Stomach (tissue), 9 donors: Measurements from ENCODE around the gene PRM2. TPM values are rescaled to one million over a fixed set of nuclear protein-coding genes. Genes with fewer than 3 reads are reported as not detected.

Experiments
- DNase-seq, 2 donors: peaks; one replicate each; pipeline versions ENCODE4 v3.0.0 to v3.0.0-alpha.2; 2013 to 2019
- H3K27ac ChIP-seq, 5 donors: fragments of 200-600 bp in 4 of 5; sonication (generic) in 4 of 5; one replicate each; pipeline ENCODE4 v1.5.1; 2013 to 2019; ENCODE audit warnings: mild to moderate bottlenecking in 1 of 5, moderate library complexity in 1 of 5
- H3K27me3 ChIP-seq, 3 donors: fragments of 200-600 bp; sonication (generic); one replicate each; pipeline ENCODE4 v1.5.1; 2017 to 2019; ENCODE audit warnings: mixed run types in 1 of 3
- H3K36me3 ChIP-seq, 4 donors: fragments of 200-600 bp; sonication (generic); 1 replicate in 3 of 4; 2 replicates in 1 of 4; pipeline ENCODE4 v1.5.1; 2016 to 2019
- H3K4me1 ChIP-seq, 4 donors: fragments of 200-600 bp; sonication (generic); one replicate each; pipeline ENCODE4 v1.5.1; 2016 to 2019
- H3K4me3 ChIP-seq, 4 donors: fragments of 200-600 bp; sonication (generic) in 3 of 4; one replicate each; pipeline ENCODE4 v1.5.1; 2016 to 2019; ENCODE audit warnings: mild to moderate bottlenecking in 1 of 4
- H3K9me3 ChIP-seq, 4 donors: fragments of 200-600 bp; sonication (generic); one replicate each; pipeline ENCODE4 v1.5.1; 2016 to 2019
- EP300 ChIP-seq: sonication (generic); formaldehyde crosslinking; IDR thresholded peaks from one replicate; pipeline ENCODE4 v1.6.1; 2017; ENCODE audit warnings: antibody characterized with exemption
- POLR2A ChIP-seq, 4 donors: fragments of 450-650 bp; IDR thresholded peaks; one replicate each; pipeline ENCODE4 v1.6.1; 2016; ENCODE audit warnings: antibody characterized with exemption in 4 of 4, control low read depth in 2 of 4, mild to moderate bottlenecking in 1 of 4, moderate library complexity in 1 of 4
- POLR2AphosphoS5 ChIP-seq, 3 donors: sonication (generic); formaldehyde crosslinking; IDR thresholded peaks; one replicate each; pipeline ENCODE4 v1.6.1; 2016; ENCODE audit warnings: antibody characterized with exemption in 3 of 3
- whole genome bisulfite sequencing, 5 donors: extraction: QIAGEN DNeasy Blood & Tissue Kit in 3 of 5; methylation state at CpG; one replicate each; pipeline versions ENCODE4 v1.1.5 to v1.1.7; 2013 to 2018; 5-methylcytosine and 5-hydroxymethylcytosine counted together
- intact Hi-C: fragments of 100-400 bp; cut with DNase I; formaldehyde crosslinking; loops from one replicate; pipeline ENCODE4 v1.15.1; 2023; ENCODE audit warnings: low total_unique reads
- polyA plus RNA-seq, 3 donors: library from polyadenylated mRNA; stranded (reverse); fragments of 200-250 nt; gene quantifications; one replicate each; pipeline ENCODE4 v1.2.3, GENCODE V29; 2013
- total RNA-seq, 5 donors: library from RNA; depleted of rRNA; stranded (reverse); fragments of >200 nt; gene quantifications; one replicate each; pipeline versions ENCODE4 v1.1.0 to v1.2.3, GENCODE V29; 2014 to 2016
- TF ChIP-seq, protein P1 (sequence below), 7 experiments: fragments of 450-650 bp in 4 of 7; fragments of 200-600 bp in 3 of 7; sonication (generic) in 3 of 7; IDR thresholded peaks; one replicate each; pipeline ENCODE4 v1.5.1; 2016 to 2019; ENCODE audit warnings: antibody characterized with exemption in 7 of 7, control low read depth in 2 of 7, mild to moderate bottlenecking in 1 of 7
- donor health status: healthy with polysubstance abuse.
- donor health status: Bipolar disorder and iron deficiency.
- donor health status: healthy.

The PRM2 gene
- total and polyA plus RNA-seq, 8 donors = not detected

DNA sequence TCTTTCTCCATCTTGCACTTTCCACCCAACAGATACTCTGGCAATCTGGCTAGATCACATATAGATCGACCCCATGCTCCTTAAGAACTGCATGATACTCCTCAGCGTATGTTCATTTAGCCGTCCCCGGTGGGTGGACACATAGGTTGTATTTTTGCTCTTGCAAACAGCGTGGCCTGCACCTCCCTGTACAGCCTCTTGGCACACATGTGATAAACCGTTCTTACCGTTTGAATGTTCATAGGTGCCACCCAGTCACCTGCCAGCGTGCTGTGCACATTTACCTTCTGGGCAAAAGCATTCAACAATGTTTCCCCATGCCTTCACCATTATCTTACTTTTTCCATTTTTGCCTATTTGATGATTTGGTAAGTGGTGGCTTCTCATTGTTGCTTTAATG is 13.4 kb downstream of the PRM2 start:
- intact Hi-C loops = no loop called here
- TF ChIP-seq POLR2A (IDR thresholded peaks at IDR 0.05) = no peak
- TF ChIP-seq, protein P1, sequence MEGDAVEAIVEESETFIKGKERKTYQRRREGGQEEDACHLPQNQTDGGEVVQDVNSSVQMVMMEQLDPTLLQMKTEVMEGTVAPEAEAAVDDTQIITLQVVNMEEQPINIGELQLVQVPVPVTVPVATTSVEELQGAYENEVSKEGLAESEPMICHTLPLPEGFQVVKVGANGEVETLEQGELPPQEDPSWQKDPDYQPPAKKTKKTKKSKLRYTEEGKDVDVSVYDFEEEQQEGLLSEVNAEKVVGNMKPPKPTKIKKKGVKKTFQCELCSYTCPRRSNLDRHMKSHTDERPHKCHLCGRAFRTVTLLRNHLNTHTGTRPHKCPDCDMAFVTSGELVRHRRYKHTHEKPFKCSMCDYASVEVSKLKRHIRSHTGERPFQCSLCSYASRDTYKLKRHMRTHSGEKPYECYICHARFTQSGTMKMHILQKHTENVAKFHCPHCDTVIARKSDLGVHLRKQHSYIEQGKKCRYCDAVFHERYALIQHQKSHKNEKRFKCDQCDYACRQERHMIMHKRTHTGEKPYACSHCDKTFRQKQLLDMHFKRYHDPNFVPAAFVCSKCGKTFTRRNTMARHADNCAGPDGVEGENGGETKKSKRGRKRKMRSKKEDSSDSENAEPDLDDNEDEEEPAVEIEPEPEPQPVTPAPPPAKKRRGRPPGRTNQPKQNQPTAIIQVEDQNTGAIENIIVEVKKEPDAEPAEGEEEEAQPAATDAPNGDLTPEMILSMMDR (IDR thresholded peaks at IDR 0.05) = no peak
- TF ChIP-seq POLR2AphosphoS5 (IDR thresholded peaks at IDR 0.05) = no peak
- no peak for TF ChIP-seq EP300
- Histone ChIP-seq H3K36me3 (no peaks in the 10 kb centered on the region), H3K4me1 (peaks cover 9 to 45% (median 19%) of the 10 kb centered on the region in 4 donors), H3K27me3 (no peaks in the 10 kb centered on the region), H3K27ac (no peak overlapping the region), H3K4me3 (no peak overlapping the region), H3K9me3 (no peaks in the 10 kb centered on the region)
- peak in 1 of 2 donors; percentile 47 for DNase-seq
- WGBS, 5 donors = 33 to 67% (median 54%) methylated on average over 8 of the region's 8 CpGs

DNA sequence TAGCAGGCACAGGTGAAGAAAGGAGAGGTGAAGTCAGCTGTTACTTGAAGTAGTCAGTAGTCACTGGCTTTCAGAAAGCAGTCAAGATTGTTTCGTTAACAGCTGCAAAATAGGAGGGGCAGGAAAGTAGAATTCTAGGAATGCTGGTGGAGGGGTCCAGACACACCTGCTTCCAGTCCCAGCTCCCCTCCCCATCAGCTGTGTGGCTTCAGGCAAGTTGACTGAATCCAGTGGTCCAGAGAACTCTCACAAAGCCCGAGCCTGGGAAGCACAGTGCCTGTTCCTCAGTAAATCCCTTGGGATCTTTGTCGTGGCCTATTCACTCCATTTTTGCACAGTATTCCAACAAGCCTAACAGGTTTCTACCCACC is 15.7 kb downstream of the PRM2 start:
- DNase-seq = no peak
- 66 to 86% (median 77%) methylated on average over 3 of the region's 3 CpGs for WGBS, 5 donors
- no peak overlapping the region for H3K4me3 ChIP-seq
- TF ChIP-seq EP300 (no peak), POLR2AphosphoS5 (IDR thresholded peaks at IDR 0.05) (no peak), POLR2A (IDR thresholded peaks at IDR 0.05) (no peak)
- TF ChIP-seq, protein P1 (IDR thresholded peaks at IDR 0.05) = no peak
- no peaks in the 10 kb centered on the region for H3K27me3 ChIP-seq
- H3K9me3 ChIP-seq = no peaks in the 10 kb centered on the region
- peaks cover 20 to 57% (median 29%) of the 10 kb centered on the region in 4 donors for H3K4me1 ChIP-seq
- no peak overlapping the region for H3K27ac ChIP-seq
- intact Hi-C loops = no loop called here
- no peaks in the 10 kb centered on the region for H3K36me3 ChIP-seq

DNA sequence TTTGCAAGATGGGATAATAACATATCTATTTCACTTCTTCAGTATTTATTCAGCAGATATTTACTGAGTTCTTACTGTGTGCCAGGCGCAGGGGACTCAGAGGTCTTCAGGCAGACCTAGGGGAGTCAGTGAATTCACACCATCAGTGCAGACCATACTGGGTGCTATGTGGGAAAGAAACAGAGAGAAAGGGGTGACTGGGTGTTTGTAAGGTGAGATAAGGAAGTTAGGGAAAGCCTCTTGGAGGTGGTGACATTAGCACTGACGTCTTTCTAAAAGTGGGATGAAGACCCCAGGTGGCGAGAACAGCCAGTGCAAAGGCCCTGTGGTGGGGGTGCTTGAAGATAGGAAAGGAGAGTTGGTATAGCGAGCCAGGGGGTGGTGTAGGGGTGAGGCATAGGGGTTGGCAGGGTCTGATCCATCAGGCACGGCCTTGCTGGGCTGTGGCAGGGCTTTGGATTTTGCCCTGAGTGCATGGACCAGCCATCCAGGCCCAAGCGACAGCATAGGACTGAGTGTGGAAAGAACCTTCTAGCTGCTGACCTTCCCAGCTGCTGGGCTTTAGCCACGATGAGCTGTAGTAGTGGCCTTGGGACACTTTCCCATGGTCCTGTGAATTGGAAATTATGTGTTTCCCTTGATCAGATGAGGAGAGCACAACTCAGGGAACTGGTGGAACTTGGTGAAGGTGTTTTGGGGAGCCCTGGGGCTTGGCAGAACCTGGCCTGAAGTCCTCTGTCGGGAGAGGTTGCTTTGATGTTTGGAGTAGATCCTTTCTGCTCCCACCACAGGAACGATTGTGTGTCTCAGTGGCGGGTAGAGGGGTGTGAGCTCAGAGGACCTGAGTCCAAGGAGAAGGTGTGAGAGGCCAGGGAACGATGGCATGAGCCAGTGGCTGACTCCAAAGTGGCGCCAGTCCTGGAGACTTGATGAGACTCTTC is 16.4 kb downstream of the PRM2 start:
- no peak overlapping the region for H3K4me3 ChIP-seq
- H3K27me3 ChIP-seq = no peaks in the 10 kb centered on the region
- TF ChIP-seq EP300 = no peak
- TF ChIP-seq, protein P1 (IDR thresholded peaks at IDR 0.05) = no peak
- TF ChIP-seq POLR2A (IDR thresholded peaks at IDR 0.05) = no peak
- H3K36me3 ChIP-seq = peaks cover 0 to 1% (median 0%) of the 10 kb centered on the region in 4 donors
- H3K4me1 ChIP-seq = peaks cover 19 to 56% (median 30%) of the 10 kb centered on the region in 4 donors
- peak overlapping the region in 4 of 5 donors; percentile 62 to 86 (median 69) for H3K27ac ChIP-seq
- DNase-seq = no peak
- 85 to 96% (median 92%) methylated on average over 12 of the region's 12 CpGs for WGBS, 5 donors
- H3K9me3 ChIP-seq = no peaks in the 10 kb centered on the region
- intact Hi-C loops = loop anchor here (5.0 to 10.0 kb wide), 2 partner anchors 135 to 288 kb away; no protein-coding TSS in a partner anchor

DNA sequence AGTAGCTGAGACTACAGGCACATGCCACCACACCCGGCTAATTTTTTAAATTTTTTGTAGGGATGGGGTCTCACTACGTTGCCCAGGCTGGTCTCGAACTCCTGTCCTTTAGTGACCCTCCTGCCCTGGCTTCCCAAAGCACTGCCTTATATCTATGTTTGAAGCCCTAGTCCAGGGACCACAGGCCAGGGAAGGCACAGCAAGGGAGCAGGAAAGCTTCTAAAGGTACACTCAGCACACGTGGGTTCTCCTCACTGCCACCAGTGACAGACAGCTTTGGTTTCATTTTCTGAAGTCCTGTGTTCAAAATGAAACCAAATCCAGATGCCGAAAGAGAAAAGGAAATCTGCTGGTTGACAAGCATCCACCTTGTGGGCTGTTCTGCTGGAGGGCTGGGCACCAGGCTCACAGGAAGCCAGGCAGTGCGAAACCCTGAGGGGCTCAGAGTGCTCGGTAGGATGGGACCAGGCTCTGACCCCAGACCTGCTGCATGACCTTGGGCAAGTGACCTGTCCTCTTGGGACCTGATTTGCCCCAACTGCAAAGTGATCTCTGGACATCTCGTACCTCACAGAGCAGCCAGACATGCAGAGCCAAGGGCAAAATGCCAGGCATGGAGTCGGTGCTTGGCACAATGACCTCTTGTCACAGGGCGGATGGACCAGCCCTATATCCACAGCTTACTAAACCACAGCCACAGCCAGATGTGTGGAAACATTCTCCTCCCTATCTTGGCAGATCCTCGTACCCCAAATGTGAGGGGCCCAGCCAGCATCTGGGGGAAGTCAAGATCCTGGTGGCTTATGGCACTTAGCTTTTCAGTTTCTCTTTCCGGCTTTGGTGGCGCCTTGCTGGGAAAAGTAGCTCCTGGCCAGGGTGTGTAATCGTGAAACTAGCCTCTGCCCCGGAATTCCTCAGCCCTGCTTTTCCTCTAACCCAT is 17.5 kb downstream of the PRM2 start:
- Histone ChIP-seq H3K4me3 (peak overlapping the region in 2 of 4 donors; percentile 7 to 25), H3K4me1 (peaks cover 26 to 57% (median 36%) of the 10 kb centered on the region in 4 donors), H3K36me3 (peaks cover 0 to 6% (median 0%) of the 10 kb centered on the region in 4 donors), H3K27me3 (no peaks in the 10 kb centered on the region), H3K9me3 (no peaks in the 10 kb centered on the region), H3K27ac (peak overlapping the region; percentile 59 to 86 (median 65))
- peak; percentile 53 to 83 for DNase-seq
- intact Hi-C loops = loop anchor here (5.0 to 10.0 kb wide), 2 partner anchors 134 to 287 kb away; no protein-coding TSS in a partner anchor
- TF ChIP-seq POLR2AphosphoS5 (IDR thresholded peaks at IDR 0.05) (peak in 1 of 3 donors; percentile 28), POLR2A (IDR thresholded peaks at IDR 0.05) (no peak)
- TF ChIP-seq, protein P1 (IDR thresholded peaks at IDR 0.05) = no peak
- WGBS, 5 donors = 21 to 32% (median 28%) methylated on average over 12 to 15 of the region's 15 CpGs
